ENCODE measurements around the gene MGAT4C.

DNA sequence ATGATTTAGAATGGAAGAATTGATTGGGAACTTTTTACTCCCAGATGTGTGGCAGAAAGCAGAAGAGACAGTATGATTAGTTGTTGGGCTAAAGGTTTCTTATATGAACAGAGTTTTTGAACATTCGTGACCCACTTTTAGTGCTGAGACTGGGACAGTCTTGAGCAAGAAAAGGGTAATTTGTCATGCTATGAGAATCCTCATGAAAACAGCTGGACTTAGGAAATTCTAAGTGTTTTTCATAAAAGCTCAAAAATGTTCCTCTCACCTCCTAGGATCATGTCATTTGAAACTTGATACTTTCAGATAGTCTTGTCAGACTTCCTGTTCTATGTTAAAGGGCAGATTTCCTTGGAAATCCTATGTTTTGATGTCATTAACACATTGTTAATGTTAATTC is 86.1 kb downstream of the MGAT4C start:
- TF ChIP-seq, protein P1, sequence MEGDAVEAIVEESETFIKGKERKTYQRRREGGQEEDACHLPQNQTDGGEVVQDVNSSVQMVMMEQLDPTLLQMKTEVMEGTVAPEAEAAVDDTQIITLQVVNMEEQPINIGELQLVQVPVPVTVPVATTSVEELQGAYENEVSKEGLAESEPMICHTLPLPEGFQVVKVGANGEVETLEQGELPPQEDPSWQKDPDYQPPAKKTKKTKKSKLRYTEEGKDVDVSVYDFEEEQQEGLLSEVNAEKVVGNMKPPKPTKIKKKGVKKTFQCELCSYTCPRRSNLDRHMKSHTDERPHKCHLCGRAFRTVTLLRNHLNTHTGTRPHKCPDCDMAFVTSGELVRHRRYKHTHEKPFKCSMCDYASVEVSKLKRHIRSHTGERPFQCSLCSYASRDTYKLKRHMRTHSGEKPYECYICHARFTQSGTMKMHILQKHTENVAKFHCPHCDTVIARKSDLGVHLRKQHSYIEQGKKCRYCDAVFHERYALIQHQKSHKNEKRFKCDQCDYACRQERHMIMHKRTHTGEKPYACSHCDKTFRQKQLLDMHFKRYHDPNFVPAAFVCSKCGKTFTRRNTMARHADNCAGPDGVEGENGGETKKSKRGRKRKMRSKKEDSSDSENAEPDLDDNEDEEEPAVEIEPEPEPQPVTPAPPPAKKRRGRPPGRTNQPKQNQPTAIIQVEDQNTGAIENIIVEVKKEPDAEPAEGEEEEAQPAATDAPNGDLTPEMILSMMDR (conservative IDR thresholded peaks at IDR 0.05; ENCODE audit: low read depth in 2 of 2): no peak
- TF ChIP-seq POLR2AphosphoS5 (IDR thresholded peaks at IDR 0.05; ENCODE audit: low read depth) (no peak), CREB1 (CRISPR knock-in tag; IDR thresholded peaks at IDR 0.05; ENCODE audit: low read depth) (no peak), JUNB (IDR thresholded peaks at IDR 0.05; ENCODE audit: unreplicated experiment) (no peak), STAT1 (IDR thresholded peaks at IDR 0.05; ENCODE audit: unreplicated experiment) (no peak), EZH2 (IDR thresholded peaks at IDR 0.05; ENCODE audit: low read depth, unreplicated experiment) (no peak), EZH2phosphoT487 (IDR thresholded peaks at IDR 0.05; ENCODE audit: unreplicated experiment) (no peak), NANOG (IDR thresholded peaks at IDR 0.05; ENCODE audit: borderline replicate concordance) (no peak), ZNF331 (CRISPR knock-in tag; IDR thresholded peaks at IDR 0.05; ENCODE audit: low read depth) (no peak), ZNF114 (CRISPR knock-in tag; IDR thresholded peaks at IDR 0.05) (no peak)
- TF ChIP-seq, protein P2, sequence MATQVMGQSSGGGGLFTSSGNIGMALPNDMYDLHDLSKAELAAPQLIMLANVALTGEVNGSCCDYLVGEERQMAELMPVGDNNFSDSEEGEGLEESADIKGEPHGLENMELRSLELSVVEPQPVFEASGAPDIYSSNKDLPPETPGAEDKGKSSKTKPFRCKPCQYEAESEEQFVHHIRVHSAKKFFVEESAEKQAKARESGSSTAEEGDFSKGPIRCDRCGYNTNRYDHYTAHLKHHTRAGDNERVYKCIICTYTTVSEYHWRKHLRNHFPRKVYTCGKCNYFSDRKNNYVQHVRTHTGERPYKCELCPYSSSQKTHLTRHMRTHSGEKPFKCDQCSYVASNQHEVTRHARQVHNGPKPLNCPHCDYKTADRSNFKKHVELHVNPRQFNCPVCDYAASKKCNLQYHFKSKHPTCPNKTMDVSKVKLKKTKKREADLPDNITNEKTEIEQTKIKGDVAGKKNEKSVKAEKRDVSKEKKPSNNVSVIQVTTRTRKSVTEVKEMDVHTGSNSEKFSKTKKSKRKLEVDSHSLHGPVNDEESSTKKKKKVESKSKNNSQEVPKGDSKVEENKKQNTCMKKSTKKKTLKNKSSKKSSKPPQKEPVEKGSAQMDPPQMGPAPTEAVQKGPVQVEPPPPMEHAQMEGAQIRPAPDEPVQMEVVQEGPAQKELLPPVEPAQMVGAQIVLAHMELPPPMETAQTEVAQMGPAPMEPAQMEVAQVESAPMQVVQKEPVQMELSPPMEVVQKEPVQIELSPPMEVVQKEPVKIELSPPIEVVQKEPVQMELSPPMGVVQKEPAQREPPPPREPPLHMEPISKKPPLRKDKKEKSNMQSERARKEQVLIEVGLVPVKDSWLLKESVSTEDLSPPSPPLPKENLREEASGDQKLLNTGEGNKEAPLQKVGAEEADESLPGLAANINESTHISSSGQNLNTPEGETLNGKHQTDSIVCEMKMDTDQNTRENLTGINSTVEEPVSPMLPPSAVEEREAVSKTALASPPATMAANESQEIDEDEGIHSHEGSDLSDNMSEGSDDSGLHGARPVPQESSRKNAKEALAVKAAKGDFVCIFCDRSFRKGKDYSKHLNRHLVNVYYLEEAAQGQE (IDR thresholded peaks at IDR 0.05; ENCODE audit: unreplicated experiment): no peak
- TF ChIP-seq, protein P3, sequence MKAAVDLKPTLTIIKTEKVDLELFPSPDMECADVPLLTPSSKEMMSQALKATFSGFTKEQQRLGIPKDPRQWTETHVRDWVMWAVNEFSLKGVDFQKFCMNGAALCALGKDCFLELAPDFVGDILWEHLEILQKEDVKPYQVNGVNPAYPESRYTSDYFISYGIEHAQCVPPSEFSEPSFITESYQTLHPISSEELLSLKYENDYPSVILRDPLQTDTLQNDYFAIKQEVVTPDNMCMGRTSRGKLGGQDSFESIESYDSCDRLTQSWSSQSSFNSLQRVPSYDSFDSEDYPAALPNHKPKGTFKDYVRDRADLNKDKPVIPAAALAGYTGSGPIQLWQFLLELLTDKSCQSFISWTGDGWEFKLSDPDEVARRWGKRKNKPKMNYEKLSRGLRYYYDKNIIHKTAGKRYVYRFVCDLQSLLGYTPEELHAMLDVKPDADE (IDR thresholded peaks at IDR 0.05): no peak
- TF ChIP-seq, protein P4, sequence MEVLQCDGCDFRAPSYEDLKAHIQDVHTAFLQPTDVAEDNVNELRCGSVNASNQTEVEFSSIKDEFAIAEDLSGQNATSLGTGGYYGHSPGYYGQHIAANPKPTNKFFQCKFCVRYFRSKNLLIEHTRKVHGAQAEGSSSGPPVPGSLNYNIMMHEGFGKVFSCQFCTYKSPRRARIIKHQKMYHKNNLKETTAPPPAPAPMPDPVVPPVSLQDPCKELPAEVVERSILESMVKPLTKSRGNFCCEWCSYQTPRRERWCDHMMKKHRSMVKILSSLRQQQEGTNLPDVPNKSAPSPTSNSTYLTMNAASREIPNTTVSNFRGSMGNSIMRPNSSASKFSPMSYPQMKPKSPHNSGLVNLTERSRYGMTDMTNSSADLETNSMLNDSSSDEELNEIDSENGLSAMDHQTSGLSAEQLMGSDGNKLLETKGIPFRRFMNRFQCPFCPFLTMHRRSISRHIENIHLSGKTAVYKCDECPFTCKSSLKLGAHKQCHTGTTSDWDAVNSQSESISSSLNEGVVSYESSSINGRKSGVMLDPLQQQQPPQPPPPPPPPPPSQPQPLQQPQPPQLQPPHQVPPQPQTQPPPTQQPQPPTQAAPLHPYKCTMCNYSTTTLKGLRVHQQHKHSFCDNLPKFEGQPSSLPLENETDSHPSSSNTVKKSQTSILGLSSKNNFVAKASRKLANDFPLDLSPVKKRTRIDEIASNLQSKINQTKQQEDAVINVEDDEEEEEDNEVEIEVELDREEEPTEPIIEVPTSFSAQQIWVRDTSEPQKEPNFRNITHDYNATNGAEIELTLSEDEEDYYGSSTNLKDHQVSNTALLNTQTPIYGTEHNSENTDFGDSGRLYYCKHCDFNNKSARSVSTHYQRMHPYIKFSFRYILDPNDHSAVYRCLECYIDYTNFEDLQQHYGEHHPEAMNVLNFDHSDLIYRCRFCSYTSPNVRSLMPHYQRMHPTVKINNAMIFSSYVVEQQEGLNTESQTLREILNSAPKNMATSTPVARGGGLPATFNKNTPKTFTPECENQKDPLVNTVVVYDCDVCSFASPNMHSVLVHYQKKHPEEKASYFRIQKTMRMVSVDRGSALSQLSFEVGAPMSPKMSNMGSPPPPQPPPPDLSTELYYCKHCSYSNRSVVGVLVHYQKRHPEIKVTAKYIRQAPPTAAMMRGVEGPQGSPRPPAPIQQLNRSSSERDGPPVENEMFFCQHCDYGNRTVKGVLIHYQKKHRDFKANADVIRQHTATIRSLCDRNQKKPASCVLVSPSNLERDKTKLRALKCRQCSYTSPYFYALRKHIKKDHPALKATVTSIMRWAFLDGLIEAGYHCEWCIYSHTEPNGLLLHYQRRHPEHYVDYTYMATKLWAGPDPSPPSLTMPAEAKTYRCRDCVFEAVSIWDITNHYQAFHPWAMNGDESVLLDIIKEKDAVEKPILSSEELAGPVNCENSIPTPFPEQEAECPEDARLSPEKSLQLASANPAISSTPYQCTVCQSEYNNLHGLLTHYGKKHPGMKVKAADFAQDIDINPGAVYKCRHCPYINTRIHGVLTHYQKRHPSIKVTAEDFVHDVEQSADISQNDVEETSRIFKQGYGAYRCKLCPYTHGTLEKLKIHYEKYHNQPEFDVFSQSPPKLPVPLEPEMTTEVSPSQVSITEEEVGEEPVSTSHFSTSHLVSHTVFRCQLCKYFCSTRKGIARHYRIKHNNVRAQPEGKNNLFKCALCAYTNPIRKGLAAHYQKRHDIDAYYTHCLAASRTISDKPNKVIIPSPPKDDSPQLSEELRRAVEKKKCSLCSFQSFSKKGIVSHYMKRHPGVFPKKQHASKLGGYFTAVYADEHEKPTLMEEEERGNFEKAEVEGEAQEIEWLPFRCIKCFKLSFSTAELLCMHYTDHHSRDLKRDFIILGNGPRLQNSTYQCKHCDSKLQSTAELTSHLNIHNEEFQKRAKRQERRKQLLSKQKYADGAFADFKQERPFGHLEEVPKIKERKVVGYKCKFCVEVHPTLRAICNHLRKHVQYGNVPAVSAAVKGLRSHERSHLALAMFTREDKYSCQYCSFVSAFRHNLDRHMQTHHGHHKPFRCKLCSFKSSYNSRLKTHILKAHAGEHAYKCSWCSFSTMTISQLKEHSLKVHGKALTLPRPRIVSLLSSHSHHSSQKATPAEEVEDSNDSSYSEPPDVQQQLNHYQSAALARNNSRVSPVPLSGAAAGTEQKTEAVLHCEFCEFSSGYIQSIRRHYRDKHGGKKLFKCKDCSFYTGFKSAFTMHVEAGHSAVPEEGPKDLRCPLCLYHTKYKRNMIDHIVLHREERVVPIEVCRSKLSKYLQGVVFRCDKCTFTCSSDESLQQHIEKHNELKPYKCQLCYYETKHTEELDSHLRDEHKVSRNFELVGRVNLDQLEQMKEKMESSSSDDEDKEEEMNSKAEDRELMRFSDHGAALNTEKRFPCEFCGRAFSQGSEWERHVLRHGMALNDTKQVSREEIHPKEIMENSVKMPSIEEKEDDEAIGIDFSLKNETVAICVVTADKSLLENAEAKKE (CRISPR knock-in tag; IDR thresholded peaks at IDR 0.05): no peak

All from GM23338 (cell line).